CD4-positive, alpha-beta T cell treated with Interleukin-15 for 4 hours (primary cell): ENCODE results near the gene TSEN15.
"Not testable (repeated sequence)": the region's sequence is repeated elsewhere in the genome, so short reads cannot be mapped to it uniquely, and the experiment has no call there.

ENCODE experiments used
- DNase-seq: peaks from one replicate; pipeline ENCODE4 v3.0.0-alpha.2; 2020; ENCODE audit warnings: low spot score

TSEN15 gene

GRCh38 chr1:184053881-184054280 lies 2.4 kb downstream of the TSEN15 start:
- no peak for DNase-seq

- no peak for DNase-seq
Observed at GRCh38 chr1:184056921-184057555, 5.5 kb downstream of the TSEN15 start.

DNA sequence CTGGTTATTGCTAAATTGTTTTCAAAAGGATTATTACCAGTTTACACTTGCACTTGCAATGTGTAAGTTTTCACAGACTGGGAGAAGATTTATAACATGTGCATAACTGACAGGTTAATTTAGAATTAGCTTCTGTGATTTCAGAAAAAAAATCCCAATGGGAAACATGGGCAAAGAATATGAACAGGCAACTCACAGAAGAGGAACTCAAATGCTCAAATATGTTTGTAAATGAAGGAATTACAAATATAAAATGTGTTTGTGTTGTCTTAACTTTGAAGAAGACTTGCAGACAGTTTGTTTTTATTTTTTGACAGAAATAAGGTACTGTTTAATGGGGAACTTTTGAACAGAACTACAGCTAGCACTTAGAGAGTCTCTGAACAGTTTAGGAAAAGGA lies 8.4 kb downstream of the TSEN15 start:
- DNase-seq: no peak

DNA sequence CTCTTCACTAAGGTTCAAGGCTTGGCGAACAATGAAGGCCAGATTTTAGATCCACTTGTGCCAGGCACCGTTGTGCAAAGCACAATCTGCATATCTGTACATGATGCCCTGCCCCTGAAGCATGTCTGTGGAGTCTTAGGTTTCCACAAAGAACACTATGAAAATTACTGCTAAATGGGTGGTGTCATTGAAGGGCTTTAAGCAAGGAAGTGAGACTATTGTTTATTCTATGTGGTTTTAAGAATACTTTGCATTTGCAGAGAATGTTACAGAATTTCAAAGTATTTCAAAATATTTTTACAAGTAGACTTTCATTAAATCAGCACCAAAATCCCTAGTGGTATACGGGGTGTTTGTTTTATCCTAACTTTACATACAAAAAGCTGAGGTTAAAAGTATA lies 8.8 kb downstream of the TSEN15 start:
- DNase-seq: no peak

DNA sequence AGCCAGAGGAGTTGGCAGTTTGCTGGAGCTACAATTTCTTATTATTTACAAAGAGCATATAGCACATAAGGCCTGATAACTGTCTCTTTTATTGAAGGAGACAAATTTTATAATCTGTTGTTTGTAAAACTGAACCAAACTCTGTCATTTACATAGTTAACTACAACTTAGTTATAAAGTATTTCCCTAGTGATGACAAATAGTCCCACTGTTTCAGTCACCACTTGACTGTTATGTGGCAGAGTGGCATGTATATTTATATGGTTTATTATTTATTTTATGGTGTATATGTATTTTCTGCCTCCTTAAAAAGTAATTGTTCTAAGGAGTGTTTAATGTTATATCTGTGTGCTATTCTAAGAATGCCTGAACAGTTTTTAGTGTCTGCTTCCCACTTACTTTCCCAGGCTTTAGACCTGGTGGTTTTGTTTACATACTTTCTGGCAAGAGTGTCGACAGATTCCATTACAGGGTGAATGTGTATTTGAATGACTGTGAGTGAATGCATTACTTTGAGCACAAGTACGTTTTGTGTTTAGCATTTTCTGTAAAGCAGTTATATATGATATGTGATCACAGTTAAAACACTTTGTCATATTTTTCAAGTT lies 10.0 kb downstream of the TSEN15 start:
- no peak for DNase-seq

DNA sequence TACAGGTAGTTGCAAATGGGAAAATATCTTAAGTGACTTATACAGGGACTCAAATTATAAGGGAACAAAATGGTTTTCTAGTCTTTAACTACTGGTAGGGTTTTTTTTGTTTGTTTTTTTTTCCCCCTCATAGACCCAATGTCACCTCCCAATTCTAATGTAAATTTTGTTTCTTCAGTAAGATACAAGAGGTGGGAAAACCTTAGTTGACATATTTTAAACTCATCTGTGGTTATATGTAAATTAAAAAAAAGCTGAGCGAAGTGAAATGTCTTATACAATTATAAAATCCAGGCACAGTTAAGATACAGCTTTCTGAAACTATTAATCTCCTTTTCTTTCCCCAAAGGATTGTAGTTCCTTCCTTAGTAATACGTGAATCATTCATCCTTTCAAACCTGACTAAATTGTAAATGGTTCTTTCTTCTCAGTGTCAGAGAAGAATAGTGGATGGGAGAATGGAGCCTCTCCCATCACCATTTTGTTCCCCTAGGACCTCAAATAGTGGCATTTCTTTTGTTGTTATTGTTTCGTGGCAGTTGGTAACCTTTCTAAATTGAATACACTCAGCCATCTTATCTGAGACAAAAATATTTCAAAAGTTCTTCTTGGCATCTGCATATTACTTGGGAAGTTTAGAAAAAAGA lies 11.2 kb downstream of the TSEN15 start:
- DNase-seq: no peak

- no peak for DNase-seq
Observed at GRCh38 chr1:184065559-184065958, 14.0 kb downstream of the TSEN15 start.

- no peak for DNase-seq
Observed at GRCh38 chr1:184068354-184068753, 16.8 kb downstream of the TSEN15 start.

DNA sequence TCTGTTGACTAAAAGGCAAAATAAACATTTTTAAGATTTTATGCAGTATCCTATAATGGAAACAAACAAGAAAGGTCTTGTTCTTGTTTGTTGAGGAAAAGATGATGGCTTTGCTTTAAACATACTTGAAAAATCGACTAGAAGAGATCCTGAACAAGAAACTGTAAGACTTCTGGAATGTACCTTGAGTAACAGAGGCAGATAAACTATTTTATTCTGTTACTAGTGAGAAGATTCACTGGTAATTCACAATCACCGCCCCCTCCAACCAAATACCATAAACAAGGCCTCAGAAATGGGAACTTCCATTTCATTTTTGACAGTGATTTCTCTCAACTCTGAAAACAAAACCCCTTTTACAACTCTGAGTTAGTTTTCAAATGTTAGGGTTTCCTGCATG lies 18.1 kb downstream of the TSEN15 start:
- DNase-seq: no peak

GRCh38 chr1:184072376-184072775 lies 20.8 kb downstream of the TSEN15 start:
- no peak for DNase-seq

- no peak for DNase-seq
Observed at GRCh38 chr1:184074383-184074782, 22.9 kb downstream of the TSEN15 start.

DNA sequence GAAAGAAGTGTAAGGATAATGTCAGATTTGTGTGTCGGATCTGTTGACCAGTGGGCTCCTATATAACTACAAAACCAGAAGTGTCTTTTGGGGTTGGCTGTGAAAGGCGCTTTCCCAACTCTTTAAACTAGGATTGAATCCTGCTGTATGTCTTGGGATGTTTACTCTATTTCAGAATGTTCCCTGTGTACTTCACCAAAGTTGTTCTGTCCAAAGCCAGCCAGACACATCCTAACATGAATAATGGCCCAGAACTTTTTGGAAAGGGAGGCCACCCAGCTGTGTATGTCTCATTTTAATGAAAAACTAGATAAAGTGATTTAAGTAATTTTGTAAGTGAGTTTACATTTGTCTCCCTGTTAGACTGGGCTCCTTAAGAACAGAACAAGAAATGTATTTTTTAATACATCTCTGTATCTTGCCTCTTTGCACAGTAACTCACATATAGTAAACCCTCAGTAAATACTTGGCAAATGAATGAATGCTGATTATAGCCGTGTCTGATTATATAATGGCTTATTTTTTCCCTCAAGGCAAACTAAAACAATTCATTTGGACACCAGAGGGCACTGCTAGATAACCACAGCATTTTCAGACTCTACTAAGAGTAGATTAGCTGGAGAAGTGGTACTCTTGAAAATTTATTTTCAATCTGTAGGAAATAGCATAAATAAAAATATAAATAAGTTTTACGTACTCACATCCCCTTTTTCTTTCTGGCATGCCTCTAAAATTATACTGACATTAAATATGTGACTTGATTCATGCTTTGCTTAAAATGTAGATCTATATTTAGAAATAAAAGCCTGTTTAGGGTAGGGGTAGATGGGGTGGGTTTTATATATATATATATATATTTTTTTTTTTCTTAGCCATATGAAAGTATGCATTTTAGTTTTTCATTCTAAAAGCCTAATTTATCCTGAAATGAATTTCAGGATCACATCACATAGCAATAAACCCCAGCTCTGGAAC lies 23.8 kb downstream of the TSEN15 start:
- peak; percentile 23 for DNase-seq

DNA sequence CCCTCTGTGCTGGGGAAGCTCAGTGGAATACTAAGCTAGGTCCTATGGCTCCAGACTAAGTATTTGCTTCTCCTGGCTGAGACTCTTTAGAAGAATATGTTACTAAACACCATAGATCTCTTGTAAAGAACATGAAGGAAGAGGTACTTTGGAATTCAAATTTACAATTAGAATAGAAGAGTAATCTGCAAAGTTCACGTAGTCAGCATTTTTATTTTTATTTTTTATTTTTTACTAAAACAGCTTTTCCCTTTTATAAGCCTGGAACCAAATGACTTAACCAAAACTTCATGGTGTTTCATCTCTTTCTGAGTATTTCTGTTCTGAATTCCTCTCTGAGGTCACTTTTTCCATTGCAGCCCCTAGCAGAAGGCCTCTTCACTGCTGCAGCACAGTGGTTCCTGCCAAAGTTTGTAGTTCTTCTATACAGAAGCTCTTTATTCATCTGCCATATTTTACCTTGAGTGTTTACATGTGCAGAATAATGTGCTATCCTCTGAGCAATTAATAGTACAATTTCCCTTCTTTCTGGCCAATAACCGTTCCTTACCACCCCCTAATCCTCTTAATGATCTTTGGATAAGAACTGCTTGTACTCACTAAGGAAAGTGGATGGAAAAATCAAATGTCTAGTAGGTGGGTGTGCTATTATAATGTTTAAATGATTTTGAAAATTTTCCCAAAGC lies 27.2 kb downstream of the TSEN15 start:
- DNase-seq: no peak

- DNase-seq: no peak
Observed at GRCh38 chr1:184080309-184080708, 28.8 kb downstream of the TSEN15 start.

- DNase-seq: no peak
Observed at GRCh38 chr1:184082541-184083415, 31.2 kb downstream of the TSEN15 start.

DNA sequence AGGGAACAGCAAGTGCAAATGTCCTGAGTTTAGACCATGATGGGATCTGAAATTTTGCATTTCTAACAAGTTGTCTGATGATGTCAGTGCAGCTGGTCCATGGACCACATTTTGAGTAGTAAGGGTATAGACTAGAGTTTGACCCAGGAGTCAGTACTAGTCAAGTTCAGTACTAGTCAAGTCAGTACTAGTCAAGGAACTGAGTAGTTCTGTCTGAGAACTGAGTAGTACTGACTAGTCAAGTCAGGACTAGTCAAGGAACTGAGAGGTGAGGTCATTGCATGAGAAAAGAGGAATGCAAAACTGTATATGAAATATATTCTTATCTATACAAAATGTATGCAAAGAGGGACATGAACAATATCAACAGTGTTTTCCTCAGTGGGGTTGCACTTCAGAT lies 34.1 kb downstream of the TSEN15 start:
- no peak for DNase-seq

DNA sequence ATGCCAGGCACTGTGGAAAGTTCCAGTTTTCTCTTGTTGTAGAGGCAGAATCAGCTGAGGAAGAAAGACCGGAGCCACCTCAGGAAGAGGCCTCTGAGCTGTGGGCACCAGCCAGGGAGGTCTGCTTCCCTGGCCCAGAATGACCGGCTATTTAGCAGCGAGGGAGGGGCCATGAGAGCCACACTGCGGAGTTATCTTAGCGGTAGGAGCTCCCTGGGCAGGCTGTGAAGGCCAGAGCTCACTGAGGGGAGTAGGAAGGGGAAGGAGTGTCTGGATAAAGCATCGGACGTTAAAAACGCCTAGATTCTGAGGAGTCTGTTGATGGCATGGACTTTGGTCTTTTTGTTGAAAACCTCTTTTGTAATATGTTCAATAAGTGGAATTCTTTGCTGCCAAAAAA lies 36.5 kb downstream of the TSEN15 start:
- DNase-seq: no peak

DNA sequence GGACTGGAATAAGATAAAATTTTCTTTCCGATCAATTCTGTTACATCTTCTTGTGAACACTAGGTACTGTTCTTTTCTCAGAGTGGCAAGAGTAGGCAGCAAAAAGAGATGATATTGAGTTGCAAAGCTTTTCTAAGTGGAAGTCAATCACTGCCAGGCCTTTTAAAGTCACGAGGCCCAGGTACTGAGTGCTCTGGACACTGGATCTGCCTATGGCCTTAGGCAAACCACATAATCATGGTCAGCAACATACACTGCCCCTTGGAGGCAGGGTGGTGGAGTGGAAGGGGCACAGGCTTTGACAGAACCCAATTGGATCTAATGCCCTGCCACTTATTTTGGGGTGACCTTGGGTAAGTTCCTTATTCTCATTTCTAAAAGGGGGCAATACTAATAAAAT lies 41.5 kb downstream of the TSEN15 start:
- DNase-seq: no peak

DNA sequence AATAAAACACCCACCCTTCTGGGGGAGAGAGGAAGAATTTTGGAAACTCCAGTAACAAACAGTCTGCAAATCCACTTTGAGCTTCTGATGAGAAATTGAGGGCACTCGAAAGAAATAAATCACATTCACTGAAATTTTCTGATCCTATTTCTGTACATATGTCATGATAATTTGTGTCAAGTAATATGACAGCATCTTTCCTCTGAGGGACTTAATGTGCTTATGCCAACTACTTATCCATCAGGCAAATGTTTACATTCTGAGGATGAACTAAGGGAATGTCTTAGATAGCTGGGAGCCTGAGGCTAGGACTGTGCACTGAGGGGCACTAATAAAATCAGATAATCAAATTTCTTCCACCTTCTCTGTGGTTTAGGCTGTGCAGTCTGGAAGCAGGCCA lies 44.5 kb downstream of the TSEN15 start:
- no peak for DNase-seq

- DNase-seq: not testable (repeated sequence)
Observed at GRCh38 chr1:184096580-184096979, 45.0 kb downstream of the TSEN15 start.

DNA sequence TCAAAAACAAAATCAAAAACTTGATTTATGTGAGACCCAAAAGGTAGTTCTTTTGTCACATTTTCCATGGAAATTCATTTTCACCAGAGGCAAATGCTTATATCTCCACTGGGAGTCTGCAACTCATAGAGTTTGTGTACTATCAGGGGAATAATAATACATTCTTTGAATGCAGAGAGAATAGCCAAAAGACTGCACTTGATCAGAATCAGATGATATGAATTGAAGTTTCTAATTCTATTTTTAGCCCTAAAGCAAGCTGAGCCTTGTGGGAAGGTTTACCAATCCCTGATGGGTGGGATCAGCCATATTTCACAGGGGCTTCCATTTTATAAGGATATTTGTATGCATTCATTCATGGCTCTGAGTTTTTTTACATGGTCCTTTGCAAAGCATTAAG lies 49.6 kb downstream of the TSEN15 start:
- DNase-seq: no peak
